MCF 10A (cell line): ENCODE results near the gene ERO1A. TPM values are rescaled to one million over a fixed set of nuclear protein-coding genes. Genes with fewer than 3 reads are reported as not detected.

Experiments used
- BruUV-seq: library from RNA; stranded (reverse); fragments of 400-500 nt; replicated peaks from 2 replicates; lab custom pipeline; 2021; lab: Mats Ljungman, UMichigan
- CTCF ChIA-PET: fragments of 300-600 bp; sonication (Branson Sonifier 250); formaldehyde crosslinking; extraction: SDS; loops from one replicate; lab custom pipeline; 2021; ENCODE audit warnings: antibody characterized with exemption, inconsistent platforms; lab: Yijun Ruan, JAX
- POLR2A ChIA-PET: fragments of 300-600, 350-650 bp; sonication (Branson Sonifier 250); formaldehyde crosslinking; extraction: SDS; loops from one replicate; lab custom pipeline; 2020; ENCODE audit warnings: antibody characterized with exemption, inconsistent platforms; lab: Yijun Ruan, JAX
- DNase-seq: peaks from one replicate; pipeline ENCODE4 v3.0.0-alpha.2; 2018; ENCODE audit not compliant: unreplicated experiment
- H3K27ac Mint-ChIP-seq: one replicate; pipeline ENCODE4 v1.8.0; 2022; ENCODE audit warnings: mild to moderate bottlenecking, low read depth, mixed read lengths; ENCODE audit not compliant: unreplicated experiment
- H3K27me3 Mint-ChIP-seq: one replicate; pipeline ENCODE4 v1.8.0; 2022; ENCODE audit warnings: mixed read lengths; ENCODE audit not compliant: insufficient read depth, unreplicated experiment
- H3K36me3 Mint-ChIP-seq: one replicate; pipeline ENCODE4 v1.8.0; 2022; ENCODE audit warnings: mild to moderate bottlenecking, moderate library complexity, mixed read lengths; ENCODE audit not compliant: insufficient read depth, unreplicated experiment
- H3K4me1 Mint-ChIP-seq: one replicate; pipeline ENCODE4 v1.8.0; 2022; ENCODE audit warnings: mixed read lengths; ENCODE audit not compliant: insufficient read depth, unreplicated experiment
- H3K4me3 Mint-ChIP-seq: one replicate; pipeline ENCODE4 v1.8.0; 2022; ENCODE audit warnings: mild to moderate bottlenecking, moderate library complexity, mixed read lengths; ENCODE audit not compliant: unreplicated experiment
- H3K9me3 Mint-ChIP-seq: one replicate; pipeline ENCODE4 v1.8.0; 2022; ENCODE audit warnings: mixed read lengths; ENCODE audit not compliant: unreplicated experiment
- CTCF ChIP-seq: fragments of 200-600 bp; IDR thresholded peaks from one replicate; pipeline ENCODE4 v1.8.0; 2022; ENCODE audit warnings: antibody characterized with exemption, mild to moderate bottlenecking; ENCODE audit not compliant: unreplicated experiment
- intact Hi-C: fragments of 100-400 bp; cut with micrococcal nuclease; formaldehyde crosslinking; loops from 2 replicates; pipeline ENCODE4 v1.14.1; 2022
- total RNA-seq: library from RNA; stranded (reverse); gene quantifications from 2 replicates; pipeline ENCODE4 v1.2.3, GENCODE V29; 2022

The ERO1A gene
- total RNA-seq, 1 experiment from 2014 or later = 52.0 TPM

GRCh38 chr14:52683985-52684520, 11.3 kb downstream of the ERO1A start:
- BruUV-seq = no TSS peak
- Mint-ChIP-seq H3K9me3 (no peaks in the 10 kb centered on the region), H3K27ac (no peak overlapping the region), H3K27me3 (no peaks in the 10 kb centered on the region), H3K36me3 (peaks cover 13% of the 10 kb centered on the region), H3K4me3 (no peak overlapping the region), H3K4me1 (peaks cover 12% of the 10 kb centered on the region)
- ChIA-PET CTCF (interaction anchor here (0.6 to 0.8 kb wide), 2 partner anchors 31 to 555 kb away, joined by 3 read pairs; no protein-coding TSS in a partner anchor), POLR2A (interaction anchor here (0.6 to 3.7 kb wide), 6 partner anchors 8 to 132 kb away, joined by 3 to 22 read pairs (median 3); partner anchors contain the start of genes ERO1A, GPR137C and TXNDC16)
- TF ChIP-seq CTCF = no peak
- intact Hi-C loops = no loop called here
- no peak for DNase-seq

- no peaks in the 10 kb centered on the region for H3K9me3 Mint-ChIP-seq
- peak; percentile 32 for DNase-seq
- ChIA-PET POLR2A (interaction anchor here (0.6 to 1.2 kb wide), 2 partner anchors 13 to 109 kb away, joined by 3 read pairs; no protein-coding TSS in a partner anchor), CTCF (interaction anchor here (1.5 kb wide), 1 partner anchor 13 kb away, joined by 3 read pairs; no protein-coding TSS in a partner anchor)
- intact Hi-C loops = no loop called here
- no peaks in the 10 kb centered on the region for H3K4me1 Mint-ChIP-seq
- H3K4me3 Mint-ChIP-seq = no peak overlapping the region
- peaks cover 58% of the 10 kb centered on the region for H3K36me3 Mint-ChIP-seq
- BruUV-seq = no TSS peak
- peak; percentile 39 for TF ChIP-seq CTCF
- peak overlapping the region; percentile 2 for H3K27ac Mint-ChIP-seq
- H3K27me3 Mint-ChIP-seq = no peaks in the 10 kb centered on the region
Measured at GRCh38 chr14:52678591-52678990, 16.8 kb downstream of the ERO1A start.

DNA sequence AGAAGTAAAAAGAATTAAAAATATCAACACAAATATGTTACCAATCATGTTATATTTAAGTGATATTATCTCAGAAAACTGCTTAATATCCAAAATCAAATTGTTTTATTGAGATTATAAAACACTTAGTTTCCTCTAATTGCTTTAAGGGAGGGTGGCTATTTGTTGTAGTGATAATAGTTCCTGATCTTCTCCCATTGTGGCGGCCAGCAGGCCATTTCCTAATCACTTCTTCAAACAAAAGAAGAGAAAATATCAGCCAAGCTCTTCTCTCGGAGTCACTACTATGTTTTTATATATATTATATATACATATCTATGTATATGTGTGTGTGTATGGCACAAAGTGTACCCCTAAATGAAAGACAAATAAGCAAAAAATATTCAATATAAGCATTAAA, 31.5 kb downstream of the ERO1A start:
- TF ChIP-seq CTCF = no peak
- ChIA-PET CTCF (no interaction called here), POLR2A (no interaction called here)
- DNase-seq = no peak
- Mint-ChIP-seq H3K4me3 (no peak overlapping the region), H3K4me1 (no peaks in the 10 kb centered on the region), H3K9me3 (no peaks in the 10 kb centered on the region), H3K27ac (no peak overlapping the region), H3K36me3 (peaks cover 54% of the 10 kb centered on the region), H3K27me3 (no peaks in the 10 kb centered on the region)
- intact Hi-C loops = no loop called here
- no TSS peak for BruUV-seq

- H3K36me3 Mint-ChIP-seq = peaks cover 59% of the 10 kb centered on the region
- ChIA-PET CTCF (interaction anchor here (0.6 to 0.9 kb wide), 2 partner anchors 10 kb away, joined by 3 to 4 read pairs; no protein-coding TSS in a partner anchor), POLR2A (no interaction called here)
- DNase-seq = no peak
- no peak overlapping the region for H3K4me3 Mint-ChIP-seq
- H3K27me3 Mint-ChIP-seq = no peaks in the 10 kb centered on the region
- BruUV-seq = no TSS peak
- intact Hi-C loops = no loop called here
- no peak overlapping the region for H3K27ac Mint-ChIP-seq
- H3K9me3 Mint-ChIP-seq = no peaks in the 10 kb centered on the region
- no peaks in the 10 kb centered on the region for H3K4me1 Mint-ChIP-seq
- no peak for TF ChIP-seq CTCF
Measured at GRCh38 chr14:52661314-52661713, 34.0 kb downstream of the ERO1A start.
